GM12878 (cell line): ENCODE data around the gene XPNPEP3. TPM values are rescaled to one million over a fixed set of nuclear protein-coding genes. Genes with fewer than 3 reads are reported as not detected.

Experiments used
- IRF4 ChIP-seq: IDR thresholded peaks from 2 replicates; pipeline ENCODE4 v1.6.1; 2011; ENCODE audit warnings: low read depth, low read length
- MLLT1 ChIP-seq: fragments of 450-650 bp; IDR thresholded peaks from 2 replicates; pipeline ENCODE4 v1.6.1; 2016; ENCODE audit warnings: mild to moderate bottlenecking
- NFYB ChIP-seq: IDR thresholded peaks from 2 replicates; pipeline ENCODE4 v1.6.1; 2011; ENCODE audit warnings: low read depth, mild to moderate bottlenecking, low read length, improper control_type of control experiment, moderate library complexity; ENCODE audit not compliant: insufficient read depth
- PKNOX1 ChIP-seq: fragments of 450-650 bp; IDR thresholded peaks from 2 replicates; pipeline ENCODE4 v1.6.1; 2016; ENCODE audit warnings: mild to moderate bottlenecking
- PRDM15 ChIP-seq: fragments of 450-650 bp; formaldehyde crosslinking; IDR thresholded peaks from 2 replicates; pipeline ENCODE4 v1.4.0; 2020; ENCODE audit warnings: mild to moderate bottlenecking, moderate library complexity
- SIX5 ChIP-seq: IDR thresholded peaks from 2 replicates; pipeline ENCODE4 v1.6.1; 2011; ENCODE audit warnings: mild to moderate bottlenecking, low read depth, low read length, moderate library complexity; ENCODE audit not compliant: severe bottlenecking
- SMAD5 ChIP-seq: IDR thresholded peaks from 2 replicates; pipeline ENCODE4 v1.6.1; 2016; ENCODE audit warnings: antibody characterized with exemption, low read depth
- TAF1 ChIP-seq: IDR thresholded peaks from 2 replicates; pipeline ENCODE4 v1.6.1; 2011; ENCODE audit warnings: mild to moderate bottlenecking, low read depth, low read length, borderline replicate concordance
- TCF12 ChIP-seq: IDR thresholded peaks from 2 replicates; pipeline ENCODE4 v1.6.1; 2011; ENCODE audit warnings: low read depth, mild to moderate bottlenecking, low read length
- TCF7 ChIP-seq: IDR thresholded peaks from 2 replicates; pipeline ENCODE4 v1.6.1; 2014; ENCODE audit warnings: antibody characterized with exemption, borderline replicate concordance
- WRNIP1 ChIP-seq: IDR thresholded peaks from 2 replicates; pipeline ENCODE4 v1.6.1; 2011; ENCODE audit warnings: low read depth, low read length, improper control_type of control experiment, borderline replicate concordance
- ZNF24 ChIP-seq: fragments of 450-650 bp; IDR thresholded peaks from 2 replicates; pipeline ENCODE4 v1.6.1; 2017; ENCODE audit warnings: antibody characterized with exemption, mild to moderate bottlenecking
- polyA plus RNA-seq, 11 experiments: library from polyadenylated mRNA; depleted of rRNA in 4 of 11; unstranded in 6 of 11; stranded (reverse) in 5 of 11; fragments of >200 nt; fragmentation: Nextera tagmentation in 4 of 11; fragmentation: Illumina TruSeq in 1 of 11; extraction: Ambion mirVana in 4 of 11; extraction: Trizol in 1 of 11; gene quantifications; 1 replicate in 1 of 11; 2 replicates in 10 of 11; pipeline versions ENCODE4 v1.2.1 to v1.2.3, GENCODE V29; 2011 to 2016; ENCODE audit warnings: inconsistent platforms in 2 of 11, missing spikeins in 2 of 11, low read depth in 1 of 11
- total RNA-seq, 4 experiments: library from RNA; depleted of rRNA in 3 of 4; stranded (reverse); fragments of >200 nt in 3 of 4; fragmentation: Illumina TruSeq in 1 of 4; extraction: Trizol in 1 of 4; gene quantifications; 2 replicates each; pipeline versions ENCODE4 v1.2.1 to v1.2.3, GENCODE V29; 2013 to 2021
- TF ChIP-seq, protein P1 (sequence below): IDR thresholded peaks from 2 replicates; pipeline ENCODE4 v1.6.1; 2011; ENCODE audit warnings: low read depth, mild to moderate bottlenecking, low read length, moderate library complexity, borderline replicate concordance; ENCODE audit errors: extremely low read depth
- TF ChIP-seq, protein P2 (sequence below): fragments of 450-650 bp; IDR thresholded peaks from 2 replicates; pipeline ENCODE4 v1.6.1; 2017; ENCODE audit warnings: borderline replicate concordance
- TF ChIP-seq, protein P3 (sequence below): fragments of 450-650 bp; IDR thresholded peaks from 2 replicates; pipeline ENCODE4 v1.6.1; 2018; ENCODE audit warnings: borderline replicate concordance, mild to moderate bottlenecking; ENCODE audit not compliant: partially characterized antibody

XPNPEP3 gene
- total and polyA plus RNA-seq, 10 of the 15 experiments (the other 5 are each of a cell fraction or from before 2014, with no cell fraction given): 6.7 to 19.9 (median 11.7) TPM

DNA sequence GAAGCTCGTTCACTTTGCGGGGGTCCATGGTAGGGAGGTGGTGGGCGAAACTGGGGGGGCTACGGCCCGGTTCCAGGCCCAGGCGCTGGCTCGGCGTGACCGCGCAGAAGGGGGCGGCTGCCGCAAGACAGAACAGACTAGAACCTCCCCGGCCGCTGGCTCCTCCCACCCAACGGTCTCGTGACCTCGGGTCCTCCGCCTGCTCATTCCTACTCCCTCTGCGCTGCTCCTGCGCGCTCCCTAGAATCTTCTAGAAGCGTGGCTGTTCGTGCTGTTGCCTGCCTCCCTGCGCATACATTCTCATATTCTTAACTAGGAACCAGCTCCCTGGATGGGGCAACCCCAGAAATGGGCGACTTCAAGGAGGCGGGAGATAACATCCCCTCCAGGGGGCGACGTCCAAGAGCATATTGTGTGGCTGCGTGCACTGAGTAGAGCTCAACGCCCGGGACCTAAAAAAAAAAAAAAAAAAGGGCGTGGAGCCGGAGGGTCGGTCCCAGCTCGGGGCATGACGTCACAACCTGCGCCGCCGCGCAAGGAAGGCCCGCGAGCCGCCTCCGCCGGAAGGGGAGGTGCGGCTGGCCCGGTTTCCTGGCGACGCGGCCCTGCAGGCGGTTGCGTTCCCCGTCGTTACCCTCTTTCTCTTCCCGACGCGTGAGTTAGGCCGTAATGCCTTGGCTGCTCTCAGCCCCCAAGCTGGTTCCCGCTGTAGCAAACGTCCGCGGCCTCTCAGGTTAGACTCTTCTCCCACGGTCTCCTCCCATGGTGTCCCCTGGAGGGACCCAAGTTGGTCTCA, at the start of gene XPNPEP3, which contains the start of gene ST13 (continued):
- TF ChIP-seq WRNIP1 (0 out of 2 replicates have a peak, but pooled peaks have one; percentile 93), MLLT1 (0 out of 2 replicates have a peak, but pooled peaks have one; percentile 62), IRF4 (no peak), PRDM15 (CRISPR knock-in tag) (no peak), SMAD5 (peak; percentile 74), PKNOX1 (no peak; the same call in 1 of the 2 replicates), ZNF24 (no peak), TCF7 (no peak), SIX5 (peak; percentile 56), TAF1 (no peak; the same call in none of the 2 replicates), TCF12 (peak; percentile 66; the same call in 1 of the 2 replicates), NFYB (no peak)
- TF ChIP-seq, protein P1, sequence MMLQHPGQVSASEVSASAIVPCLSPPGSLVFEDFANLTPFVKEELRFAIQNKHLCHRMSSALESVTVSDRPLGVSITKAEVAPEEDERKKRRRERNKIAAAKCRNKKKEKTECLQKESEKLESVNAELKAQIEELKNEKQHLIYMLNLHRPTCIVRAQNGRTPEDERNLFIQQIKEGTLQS: peak; percentile 74; the same call in 1 of the 2 replicates
- TF ChIP-seq, protein P2, sequence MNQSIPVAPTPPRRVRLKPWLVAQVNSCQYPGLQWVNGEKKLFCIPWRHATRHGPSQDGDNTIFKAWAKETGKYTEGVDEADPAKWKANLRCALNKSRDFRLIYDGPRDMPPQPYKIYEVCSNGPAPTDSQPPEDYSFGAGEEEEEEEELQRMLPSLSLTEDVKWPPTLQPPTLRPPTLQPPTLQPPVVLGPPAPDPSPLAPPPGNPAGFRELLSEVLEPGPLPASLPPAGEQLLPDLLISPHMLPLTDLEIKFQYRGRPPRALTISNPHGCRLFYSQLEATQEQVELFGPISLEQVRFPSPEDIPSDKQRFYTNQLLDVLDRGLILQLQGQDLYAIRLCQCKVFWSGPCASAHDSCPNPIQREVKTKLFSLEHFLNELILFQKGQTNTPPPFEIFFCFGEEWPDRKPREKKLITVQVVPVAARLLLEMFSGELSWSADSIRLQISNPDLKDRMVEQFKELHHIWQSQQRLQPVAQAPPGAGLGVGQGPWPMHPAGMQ: peak; percentile 96
- TF ChIP-seq, protein P3, sequence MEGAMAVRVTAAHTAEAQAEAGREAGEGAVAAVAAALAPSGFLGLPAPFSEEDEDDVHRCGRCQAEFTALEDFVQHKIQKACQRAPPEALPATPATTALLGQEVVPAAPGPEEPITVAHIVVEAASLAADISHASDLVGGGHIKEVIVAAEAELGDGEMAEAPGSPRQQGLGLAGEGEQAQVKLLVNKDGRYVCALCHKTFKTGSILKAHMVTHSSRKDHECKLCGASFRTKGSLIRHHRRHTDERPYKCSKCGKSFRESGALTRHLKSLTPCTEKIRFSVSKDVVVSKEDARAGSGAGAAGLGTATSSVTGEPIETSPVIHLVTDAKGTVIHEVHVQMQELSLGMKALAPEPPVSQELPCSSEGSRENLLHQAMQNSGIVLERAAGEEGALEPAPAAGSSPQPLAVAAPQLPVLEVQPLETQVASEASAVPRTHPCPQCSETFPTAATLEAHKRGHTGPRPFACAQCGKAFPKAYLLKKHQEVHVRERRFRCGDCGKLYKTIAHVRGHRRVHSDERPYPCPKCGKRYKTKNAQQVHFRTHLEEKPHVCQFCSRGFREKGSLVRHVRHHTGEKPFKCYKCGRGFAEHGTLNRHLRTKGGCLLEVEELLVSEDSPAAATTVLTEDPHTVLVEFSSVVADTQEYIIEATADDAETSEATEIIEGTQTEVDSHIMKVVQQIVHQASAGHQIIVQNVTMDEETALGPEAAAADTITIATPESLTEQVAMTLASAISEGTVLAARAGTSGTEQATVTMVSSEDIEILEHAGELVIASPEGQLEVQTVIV: peak; percentile 48
- TF ChIP-seq, all 136 proteins: peak for 59
